Hematopoietic multipotent progenitor cell treated with erythropoietin and hydrocortisone succinate and interleukin-3 and kit ligand, for 8 days (in vitro differentiated cells): ENCODE measurements around the gene SPG7.

Source experiments
- DNase-seq: peaks from one replicate; pipeline ENCODE4 v3.0.0-alpha.2; 2015

Gene SPG7

GRCh38 chr16:89489040-89489897 is 18.9 kb upstream of the SPG7 start:
- DNase-seq: peak; percentile 93

- no peak for DNase-seq
These were observed 18.2 kb upstream of the SPG7 start for GRCh38 chr16:89489898-89490438.

DNA sequence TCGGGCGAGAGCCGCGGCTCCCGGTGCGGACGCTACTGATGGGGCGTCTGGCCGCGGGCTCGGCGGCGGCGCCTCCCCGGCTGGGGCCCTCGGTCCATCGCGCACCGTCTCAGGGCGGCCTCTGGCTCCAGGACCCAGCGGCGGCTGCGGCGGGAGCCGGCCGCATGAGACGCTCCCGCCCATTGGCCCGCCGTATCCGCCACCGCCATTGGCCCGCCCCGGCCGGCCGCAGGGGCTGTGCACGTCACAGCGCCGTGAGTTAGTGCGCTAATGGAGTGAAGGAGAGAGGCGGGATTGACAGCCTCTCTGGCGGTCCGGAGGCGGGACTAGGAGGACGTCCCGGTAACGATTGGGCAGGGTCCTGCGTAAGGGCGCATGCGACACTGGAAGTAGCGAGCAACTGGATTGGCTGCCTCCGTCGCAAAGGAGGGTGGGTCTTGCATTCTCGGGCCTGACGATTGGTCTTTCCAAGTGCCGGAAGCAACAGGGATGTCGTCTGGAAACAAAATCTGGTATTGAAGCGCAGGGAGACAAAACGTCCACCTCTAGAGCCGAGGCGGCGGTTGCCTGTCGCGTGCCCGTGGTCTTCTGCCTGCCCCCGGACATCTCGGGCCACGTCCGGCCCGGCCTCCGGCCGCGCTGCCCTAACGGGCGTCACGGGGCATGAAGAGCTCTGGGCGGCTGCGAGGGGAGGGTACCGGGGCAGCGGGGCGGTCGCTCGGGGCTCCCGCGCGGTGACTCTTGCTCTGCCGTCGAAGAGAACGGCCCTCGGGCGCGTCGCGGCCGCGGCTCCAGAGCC is 17.6 kb upstream of the SPG7 start, which contains the start of gene ANKRD11:
Gene ANKRD11 (minus strand): TSS at position 123 of the 799 bp plus-strand sequence. CDS start 173,542 bp downstream, outside the sequence.
- DNase-seq: peak; percentile 100

DNA sequence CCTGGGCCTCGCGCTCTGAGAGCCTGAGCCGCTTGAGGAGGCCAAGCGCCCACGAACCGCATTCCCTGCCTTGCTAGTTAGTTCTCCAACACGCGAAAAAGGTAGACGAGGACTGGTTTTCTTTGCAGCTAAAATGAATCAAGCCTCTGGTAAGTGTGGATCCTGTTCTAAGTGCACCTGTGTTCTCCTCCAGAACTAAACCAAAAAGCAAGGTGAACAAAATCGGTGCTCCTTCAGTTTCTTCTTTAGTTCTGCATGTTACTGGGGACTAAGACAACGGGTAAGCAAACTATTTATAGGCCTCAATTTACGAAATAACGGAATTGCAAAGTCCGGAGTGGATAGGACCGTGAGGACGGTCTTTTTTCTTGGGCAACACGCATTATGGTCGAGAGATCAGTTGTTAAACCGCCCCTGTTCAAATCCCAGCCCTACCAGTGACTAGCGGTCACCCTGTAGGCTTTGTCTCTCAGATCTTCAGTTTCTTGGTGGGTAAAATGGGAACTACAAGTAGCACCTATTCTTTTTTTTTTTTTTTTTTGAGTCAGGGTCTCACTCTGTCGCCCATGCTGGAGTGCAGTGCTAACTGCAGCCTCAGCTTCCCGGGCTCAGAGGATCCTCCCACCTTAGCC is 16.8 kb upstream of the SPG7 start:
- DNase-seq: peak; percentile 36

DNA sequence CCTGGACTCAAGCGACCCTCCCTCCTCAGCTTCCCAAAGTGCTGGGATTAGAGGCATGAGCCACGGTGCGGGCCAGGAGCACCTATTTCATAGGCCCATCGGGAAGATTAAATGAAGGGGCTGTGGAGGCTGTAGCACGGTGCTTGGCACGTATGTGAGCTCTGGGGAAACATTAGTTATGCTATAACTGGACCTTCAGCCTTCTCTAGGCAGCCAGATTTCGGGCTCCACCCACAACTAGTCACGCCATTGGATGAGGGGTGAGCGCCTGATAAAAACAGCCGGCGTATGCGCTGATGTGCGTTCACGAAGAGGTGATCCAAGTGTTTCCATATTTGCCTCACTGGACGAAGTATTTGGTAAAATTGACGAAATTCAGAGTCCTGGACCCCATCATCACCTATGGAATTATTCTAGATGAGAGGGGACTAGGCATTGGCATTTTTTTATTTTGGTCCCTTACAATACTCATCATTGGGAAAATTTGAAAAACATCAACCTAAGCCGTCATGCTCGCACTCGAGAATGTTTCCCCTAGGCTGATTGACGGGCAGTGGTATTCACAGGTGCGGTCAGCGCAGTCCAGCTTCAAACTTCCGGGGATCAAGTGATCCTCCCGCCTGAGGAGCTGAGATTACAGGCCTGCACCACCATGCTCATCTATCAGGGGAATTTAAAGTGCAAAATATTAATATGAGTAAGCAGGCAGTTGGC is 16.1 kb upstream of the SPG7 start:
- no peak for DNase-seq

DNA sequence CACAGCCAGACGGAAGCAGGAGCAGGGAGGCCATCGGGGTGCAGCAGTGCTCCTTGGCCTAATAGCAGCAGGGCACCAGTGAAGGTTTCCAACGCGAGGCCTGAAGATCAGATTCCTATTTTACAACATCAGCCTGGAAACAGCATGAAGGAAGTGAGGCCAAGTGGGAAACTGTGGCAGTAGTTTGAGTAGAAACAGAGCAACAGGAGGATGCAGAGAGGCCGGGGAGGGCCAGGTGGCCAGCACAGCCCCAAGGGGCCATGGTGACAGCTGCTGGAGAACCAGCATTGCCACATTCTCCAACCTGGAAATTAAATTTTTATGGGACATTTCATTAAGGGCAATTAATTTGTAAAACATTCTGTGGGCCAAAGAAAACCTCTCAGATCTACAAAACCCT is 14.4 kb upstream of the SPG7 start:
- DNase-seq: no peak

DNA sequence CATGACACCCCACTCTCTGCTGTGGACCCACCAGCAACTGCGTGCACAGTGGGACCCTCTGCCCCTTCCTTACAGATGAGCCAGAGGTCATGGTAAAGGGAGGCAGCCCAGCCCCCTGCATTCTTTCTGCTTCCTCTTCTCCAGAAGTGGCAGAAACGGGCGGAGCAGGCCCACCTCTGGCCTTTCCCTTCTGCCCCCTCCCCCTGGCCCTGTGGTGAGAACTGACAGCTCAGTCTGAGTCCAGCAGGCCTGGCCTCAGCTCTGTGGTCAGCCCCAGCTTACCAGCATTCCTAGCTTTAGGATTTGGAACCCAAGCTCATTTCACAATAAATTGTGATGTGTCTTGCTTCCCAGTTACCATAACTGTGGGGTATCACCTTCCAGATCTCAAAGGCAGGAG is 13.1 kb upstream of the SPG7 start:
- no peak for DNase-seq

DNA sequence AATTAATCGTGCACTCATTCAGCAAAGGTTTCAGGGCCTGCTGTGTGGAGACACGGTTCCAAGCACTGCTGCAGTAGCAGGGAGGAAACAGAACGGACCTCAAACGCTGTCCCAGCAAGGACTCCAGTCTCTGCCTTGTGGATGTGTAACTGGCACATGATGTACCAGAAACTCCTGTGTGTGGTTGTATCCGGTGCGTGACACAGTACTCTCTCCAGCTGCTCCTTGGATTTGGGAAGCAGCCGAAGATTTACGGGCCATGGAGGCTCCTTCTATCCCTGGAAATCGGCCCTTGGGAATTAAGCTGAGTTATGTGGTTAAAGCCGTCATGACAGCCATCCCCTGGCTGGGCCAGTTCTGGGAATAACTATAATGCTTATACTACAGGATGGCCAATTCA is 9.4 kb upstream of the SPG7 start:
- no peak for DNase-seq

GRCh38 chr16:89499767-89500166 is 8.4 kb upstream of the SPG7 start:
- no peak for DNase-seq

DNA sequence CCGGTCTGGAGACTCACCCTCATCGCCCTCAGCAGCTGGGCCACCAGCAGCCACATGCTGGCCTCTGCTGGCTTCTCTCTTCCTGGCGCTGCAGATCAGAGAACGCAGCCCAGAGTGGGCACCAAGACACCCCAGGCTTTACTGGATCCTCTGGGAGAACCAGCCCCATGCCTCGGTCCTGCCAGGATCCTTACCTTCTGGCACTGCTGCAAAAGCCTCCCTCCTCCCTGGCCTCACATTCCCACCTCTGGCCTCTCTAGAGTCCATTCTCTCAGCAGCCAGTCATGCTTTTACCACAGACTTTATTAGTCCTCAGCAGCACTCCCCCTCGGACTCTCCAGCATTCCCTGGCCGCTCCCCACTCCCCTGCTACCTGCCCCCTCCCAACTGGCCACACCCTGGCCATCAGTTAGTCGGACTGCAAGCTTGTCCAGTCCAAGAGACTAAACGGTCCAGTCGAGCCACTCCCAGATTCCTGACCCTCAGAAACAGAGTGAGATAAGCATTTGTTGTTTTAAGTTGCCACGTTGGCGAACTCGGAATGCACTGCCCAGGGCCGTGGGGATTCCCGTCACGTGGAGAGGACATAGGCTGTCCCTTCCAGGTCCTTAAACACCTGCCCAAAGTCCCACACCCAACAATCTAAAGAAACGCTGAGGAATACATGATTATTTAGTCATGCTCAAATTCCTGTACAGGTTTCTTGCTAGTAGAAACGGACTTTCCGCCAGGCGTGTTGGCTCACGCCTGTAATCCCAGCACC is 5.9 kb upstream of the SPG7 start:
- no peak for DNase-seq

- no peak for DNase-seq
These were observed 4.1 kb upstream of the SPG7 start for GRCh38 chr16:89504091-89504490.

- DNase-seq: peak; percentile 97
These were observed 2.7 kb upstream of the SPG7 start for GRCh38 chr16:89505204-89506112.

GRCh38 chr16:89506113-89506504 is 2.1 kb upstream of the SPG7 start:
- peak; percentile 58 for DNase-seq

- DNase-seq: no peak
These were observed 1.4 kb upstream of the SPG7 start for GRCh38 chr16:89506791-89507191.

GRCh38 chr16:89507214-89507833 is 879 bp upstream of the SPG7 start:
- peak; percentile 22 for DNase-seq

DNA sequence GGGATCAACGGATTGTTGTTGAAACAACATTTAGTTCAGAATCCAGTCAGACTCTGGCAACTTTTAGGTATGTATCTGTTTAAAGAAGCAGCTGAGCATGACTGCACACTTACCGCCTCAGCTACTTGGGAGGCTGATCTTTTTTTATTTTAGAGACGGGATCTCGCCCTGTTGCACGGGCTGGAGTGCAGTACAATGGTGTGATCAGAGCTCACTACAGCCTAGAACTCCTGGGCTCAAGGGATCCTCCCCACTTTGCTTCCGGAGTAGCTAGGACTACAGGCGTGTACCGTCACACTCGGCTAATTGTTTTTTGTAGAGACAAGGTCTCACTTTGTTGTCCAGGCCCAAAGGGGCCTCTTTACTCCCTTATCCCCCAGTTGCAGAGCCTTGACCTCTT is 2.3 kb downstream of the SPG7 start:
- DNase-seq: no peak

DNA sequence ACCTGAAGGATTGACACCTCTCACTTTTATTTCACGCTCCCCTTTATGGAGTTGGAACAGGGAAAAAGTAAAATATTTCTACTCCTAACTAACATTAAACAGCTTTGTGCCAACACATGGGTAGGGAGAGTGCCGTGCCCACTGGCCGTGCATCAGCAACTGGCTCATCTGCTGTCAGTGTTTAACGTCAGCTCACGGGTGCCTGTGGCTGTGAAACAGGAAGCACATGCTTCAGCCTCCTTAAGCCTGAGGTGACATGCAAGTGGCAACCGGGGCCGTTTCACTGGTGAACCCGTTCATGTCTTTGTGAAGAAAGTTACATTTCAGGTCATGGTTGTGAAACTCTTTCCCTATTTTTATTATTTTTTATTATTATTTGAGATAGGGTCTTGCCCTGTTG is 3.2 kb downstream of the SPG7 start:
- no peak for DNase-seq

DNA sequence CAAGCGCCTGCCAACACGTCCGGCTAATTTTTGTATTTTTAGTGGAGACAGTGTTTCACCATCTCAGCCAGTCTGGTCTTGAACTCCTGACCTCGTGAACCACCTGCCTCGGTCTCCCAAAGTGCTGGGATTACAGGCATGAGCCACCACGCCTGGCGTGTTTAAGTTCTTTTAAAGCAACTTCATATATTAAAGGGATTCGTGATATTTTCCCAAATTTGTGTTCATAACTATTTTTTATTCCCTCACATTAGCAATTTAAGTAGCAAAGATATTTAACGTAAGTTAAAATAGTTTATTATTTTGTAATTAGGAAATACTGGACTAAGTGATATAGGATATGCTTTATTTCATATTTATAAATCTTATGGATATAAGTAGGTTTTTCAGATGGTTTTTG is 4.2 kb downstream of the SPG7 start:
- no peak for DNase-seq

DNA sequence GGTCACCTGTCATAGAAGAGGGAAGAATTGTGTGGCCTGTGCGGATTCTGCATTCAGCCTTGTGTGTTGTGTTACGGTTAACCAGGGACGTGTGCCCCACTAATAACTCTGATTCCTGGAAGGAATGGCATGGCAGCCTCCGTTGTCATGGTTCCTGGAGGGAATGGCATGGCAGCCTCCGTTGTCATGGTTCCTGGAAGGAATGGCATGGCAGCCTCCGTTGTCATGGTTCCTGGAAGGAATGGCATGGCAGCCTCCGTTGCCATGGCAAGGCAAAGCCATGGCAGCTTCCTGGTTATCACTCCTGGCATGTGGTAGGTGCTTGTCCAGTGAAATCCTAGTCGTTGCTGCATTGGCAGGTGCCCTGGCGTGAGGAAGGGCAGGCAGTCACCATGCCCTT is 8.9 kb downstream of the SPG7 start:
- no peak for DNase-seq

DNA sequence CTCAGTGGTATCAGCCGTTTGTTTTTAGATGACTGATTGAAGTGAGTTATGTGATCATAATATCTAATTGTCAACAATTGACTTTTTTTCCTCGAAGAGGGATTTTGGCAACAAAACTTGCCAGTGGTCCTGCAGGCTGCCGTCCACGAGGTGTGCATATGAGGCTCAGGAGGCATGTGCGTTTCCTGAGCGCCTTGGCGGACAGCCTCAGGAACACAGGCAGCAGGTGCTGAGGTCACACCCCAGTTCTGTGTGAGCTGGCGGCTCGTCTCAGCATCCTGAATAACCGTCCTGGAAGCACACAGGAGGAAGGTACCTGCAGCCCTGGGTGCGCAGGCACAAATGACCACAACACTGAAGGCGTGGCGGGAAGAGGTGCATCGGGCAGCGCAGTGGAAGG is 11.7 kb downstream of the SPG7 start:
- no peak for DNase-seq
